ENCODE results near the gene VANGL2. TPM values are rescaled to one million over a fixed set of nuclear protein-coding genes. Genes with fewer than 3 reads are reported as not detected.

The VANGL2 gene
- total RNA-seq, 1 donor from 2014 or later, result 2.1 TPM

- peaks cover 70% of the 10 kb centered on the region for H3K36me3 ChIP-seq
- DNase-seq, result no peak
- no peak overlapping the region for H3K4me3 ChIP-seq
- no peak overlapping the region for H3K27ac ChIP-seq (replicated peaks)
- H3K27me3 ChIP-seq (ENCODE audit: low read depth), result no peaks in the 10 kb centered on the region
- TF ChIP-seq CTCF (IDR thresholded peaks at IDR 0.05; ENCODE audit: borderline replicate concordance), result no peak
- H3K9me3 ChIP-seq (replicated peaks), result no peaks in the 10 kb centered on the region
- intact Hi-C loops (cut with micrococcal nuclease), result no loop called here
- H3K4me1 ChIP-seq, result peaks cover under 1% of the 10 kb centered on the region
Observed at GRCh38 chr1:160357286-160358002, 42.9 kb upstream of the VANGL2 start.

GRCh38 chr1:160358073-160358472 is 42.3 kb upstream of the VANGL2 start:
- Histone ChIP-seq H3K27ac (replicated peaks) (no peak overlapping the region), H3K4me3 (no peak overlapping the region), H3K9me3 (replicated peaks) (no peaks in the 10 kb centered on the region), H3K27me3 (ENCODE audit: low read depth) (no peaks in the 10 kb centered on the region), H3K4me1 (no peaks in the 10 kb centered on the region), H3K36me3 (peaks cover 64% of the 10 kb centered on the region)
- TF ChIP-seq CTCF (IDR thresholded peaks at IDR 0.05; ENCODE audit: borderline replicate concordance), result no peak
- DNase-seq, result no peak
- intact Hi-C loops (cut with micrococcal nuclease), result no loop called here

GRCh38 chr1:160359559-160360226 is 40.7 kb upstream of the VANGL2 start:
- TF ChIP-seq CTCF (IDR thresholded peaks at IDR 0.05; ENCODE audit: borderline replicate concordance), result no peak
- no peak for DNase-seq
- intact Hi-C loops (cut with micrococcal nuclease), result no loop called here
- Histone ChIP-seq H3K36me3 (peaks cover 47% of the 10 kb centered on the region), H3K4me3 (no peak overlapping the region), H3K27ac (replicated peaks) (no peak overlapping the region), H3K27me3 (ENCODE audit: low read depth) (no peaks in the 10 kb centered on the region), H3K4me1 (no peaks in the 10 kb centered on the region), H3K9me3 (replicated peaks) (no peaks in the 10 kb centered on the region)

- DNase-seq, result no peak
- Histone ChIP-seq H3K27ac (replicated peaks) (no peak overlapping the region), H3K36me3 (peaks cover 42% of the 10 kb centered on the region)
Observed at GRCh38 chr1:160360227-160360695, 40.1 kb upstream of the VANGL2 start.

GRCh38 chr1:160361199-160361598 is 39.2 kb upstream of the VANGL2 start:
- no peak overlapping the region for H3K4me3 ChIP-seq
- H3K4me1 ChIP-seq, result no peaks in the 10 kb centered on the region
- peaks cover 32% of the 10 kb centered on the region for H3K36me3 ChIP-seq
- intact Hi-C loops (cut with micrococcal nuclease), result no loop called here
- DNase-seq, result no peak
- no peak overlapping the region for H3K27ac ChIP-seq (replicated peaks)
- H3K27me3 ChIP-seq (ENCODE audit: low read depth), result no peaks in the 10 kb centered on the region
- H3K9me3 ChIP-seq (replicated peaks), result no peaks in the 10 kb centered on the region
- TF ChIP-seq CTCF (IDR thresholded peaks at IDR 0.05; ENCODE audit: borderline replicate concordance), result no peak

More at GRCh38 chr1:160360227-160360695, 40.1 kb upstream of the VANGL2 start:
- no peaks in the 10 kb centered on the region for H3K9me3 ChIP-seq (replicated peaks)
- no peak overlapping the region for H3K4me3 ChIP-seq
- no peaks in the 10 kb centered on the region for H3K27me3 ChIP-seq (ENCODE audit: low read depth)
- H3K4me1 ChIP-seq, result no peaks in the 10 kb centered on the region
- TF ChIP-seq CTCF (IDR thresholded peaks at IDR 0.05; ENCODE audit: borderline replicate concordance), result no peak
- intact Hi-C loops (cut with micrococcal nuclease), result no loop called here
